Panc1 (cell line): ENCODE results near the gene RABL3. TPM values are rescaled to one million over a fixed set of nuclear protein-coding genes. Genes with fewer than 3 reads are reported as not detected.

ENCODE experiments used
- ATAC-seq: fragments of 200-7000 bp; cut with Tn5 transposase; 2 replicates; pipeline ENCODE4 v1.9.1; 2020; ENCODE audit warnings: mild to moderate bottlenecking, moderate library complexity
- BruUV-seq: library from RNA; stranded (reverse); fragments of 400-500 nt; replicated peaks from 2 replicates; lab custom pipeline; 2021; lab: Mats Ljungman, UMichigan
- CTCF ChIA-PET: fragments of 300-600 bp; sonication (Branson Sonifier 250); formaldehyde crosslinking; loops from one replicate; lab custom pipeline; 2022; ENCODE audit warnings: antibody characterized with exemption; lab: Charles Lee
- POLR2A ChIA-PET: fragments of 300-600 bp; sonication (Branson Sonifier 250); formaldehyde crosslinking; loops from one replicate; lab custom pipeline; 2022; ENCODE audit warnings: antibody characterized with exemption; lab: Charles Lee
- DNase-seq: peaks from one replicate; pipeline ENCODE4 v3.0.0-alpha.2; 2010; ENCODE audit warnings: low read depth, low spot score
- H3K27ac ChIP-seq: 2 replicates; pipeline ENCODE4 v1.5.1; 2011; ENCODE audit warnings: mild to moderate bottlenecking, low read length, inconsistent platforms
- H3K27me3 ChIP-seq: fragments of 200-500 bp; sonication (Bioruptor generic); 2 replicates; pipeline ENCODE4 v1.6.0; 2014; ENCODE audit warnings: low read length, inconsistent platforms; ENCODE audit not compliant: control insufficient read depth, insufficient read depth
- H3K36me3 ChIP-seq: fragments of 200-500 bp; sonication (Bioruptor generic); 2 replicates; pipeline ENCODE4 v1.5.1; 2014; ENCODE audit warnings: inconsistent platforms, mild to moderate bottlenecking, low read length, moderate library complexity; ENCODE audit not compliant: control insufficient read depth, insufficient read depth
- H3K4me1 ChIP-seq: 2 replicates; pipeline ENCODE4 v1.5.1; 2011; ENCODE audit warnings: inconsistent platforms, mild to moderate bottlenecking, low read length, moderate library complexity; ENCODE audit not compliant: control insufficient read depth, insufficient read depth
- H3K4me3 ChIP-seq, 2 experiments: 2 replicates each; pipeline ENCODE4 v1.5.1; 2011 to 2012; ENCODE audit warnings: low read depth in 2 of 2, low read length in 2 of 2, mild to moderate bottlenecking in 2 of 2, inconsistent platforms in 1 of 2, moderate library complexity in 1 of 2
- H3K9me3 ChIP-seq: fragments of 200-500 bp; sonication (Bioruptor generic); 2 replicates; pipeline ENCODE4 v1.5.1; 2014; ENCODE audit warnings: low read depth, mild to moderate bottlenecking, inconsistent platforms, low read length, moderate library complexity; ENCODE audit not compliant: control insufficient read depth, insufficient read depth
- POLR2AphosphoS5 ChIP-seq: IDR thresholded peaks from 2 replicates; pipeline ENCODE4 v1.6.1; 2012; ENCODE audit warnings: mild to moderate bottlenecking, low read depth, low read length, moderate library complexity
- SIN3A ChIP-seq: IDR thresholded peaks from 2 replicates; pipeline ENCODE4 v1.6.1; 2012; ENCODE audit warnings: low read depth, mild to moderate bottlenecking, low read length, moderate library complexity, borderline replicate concordance; ENCODE audit not compliant: insufficient read depth
- TCF7L2 ChIP-seq: IDR thresholded peaks from 2 replicates; pipeline ENCODE4 v1.6.1; 2011; ENCODE audit warnings: mild to moderate bottlenecking, low read depth, low read length, inconsistent platforms
- in situ Hi-C: cut with HindIII; loops from 2 replicates; pipeline ENCODE4 v1.10.0; 2016; ENCODE audit warnings: low sequenced_read_pairs, low pct_unique_long_range_greater_than_20kb
- intact Hi-C: fragments of 100-400 bp; cut with micrococcal nuclease; formaldehyde crosslinking; loops from one replicate; pipeline ENCODE4 v1.10.0; 2022; ENCODE audit not compliant: unreplicated experiment
- total RNA-seq: library from RNA; stranded (reverse); gene quantifications from one replicate; pipeline ENCODE4 v1.2.1, GENCODE V29; 2021; ENCODE audit not compliant: unreplicated experiment
- TF ChIP-seq, protein P1 (sequence below): fragments of 450-650 bp; IDR thresholded peaks from 2 replicates; pipeline ENCODE4 v1.5.1; 2017; ENCODE audit warnings: mild to moderate bottlenecking
- TF ChIP-seq, protein P2 (sequence below), 2 experiments: IDR thresholded peaks; 2 replicates each; pipeline ENCODE4 v1.6.1; 2011 to 2012; ENCODE audit warnings: low read depth in 2 of 2, control low read depth in 1 of 2, low read length in 1 of 2, mild to moderate bottlenecking in 1 of 2, moderate library complexity in 1 of 2; ENCODE audit not compliant: insufficient read depth in 1 of 2

Gene RABL3
- total RNA-seq, 1 experiment from 2014 or later: 15.8 TPM

DNA sequence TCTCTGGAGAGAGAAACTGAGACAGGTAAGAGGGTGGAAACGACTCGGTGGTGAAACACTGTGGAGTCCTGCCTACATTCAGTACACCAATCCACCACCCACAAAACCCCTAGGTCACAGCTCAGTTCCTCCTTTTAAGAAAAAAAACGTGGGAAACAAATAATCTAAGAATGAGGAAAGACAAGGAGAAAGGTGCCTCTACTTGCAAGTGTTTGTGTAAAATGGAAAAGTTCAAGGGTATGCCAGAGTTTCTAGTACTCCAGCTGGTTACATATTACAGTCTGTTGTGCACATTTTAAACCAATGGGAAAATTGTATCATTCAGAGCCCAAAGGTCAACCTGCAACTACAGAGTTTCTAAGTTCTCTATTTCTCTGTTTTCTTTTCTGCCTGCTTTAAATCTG lies 92.5 kb downstream of the RABL3 start:
- Histone ChIP-seq H3K9me3 (no peaks in the 10 kb centered on the region), H3K27ac (no peak overlapping the region), H3K27me3 (no peaks in the 10 kb centered on the region; the same call in 1 of the 2 replicates), H3K4me1 (no peaks in the 10 kb centered on the region), H3K36me3 (no peaks in the 10 kb centered on the region), H3K4me3 (no peak overlapping the region)
- ChIA-PET POLR2A (no interaction called here), CTCF (no interaction called here)
- intact Hi-C loops: no loop called here
- in situ Hi-C loops: no loop called here
- ATAC-seq (no peak), DNase-seq (no peak)
- TF ChIP-seq SIN3A (no peak), POLR2AphosphoS5 (no peak), TCF7L2 (no peak)
- TF ChIP-seq, protein P1, sequence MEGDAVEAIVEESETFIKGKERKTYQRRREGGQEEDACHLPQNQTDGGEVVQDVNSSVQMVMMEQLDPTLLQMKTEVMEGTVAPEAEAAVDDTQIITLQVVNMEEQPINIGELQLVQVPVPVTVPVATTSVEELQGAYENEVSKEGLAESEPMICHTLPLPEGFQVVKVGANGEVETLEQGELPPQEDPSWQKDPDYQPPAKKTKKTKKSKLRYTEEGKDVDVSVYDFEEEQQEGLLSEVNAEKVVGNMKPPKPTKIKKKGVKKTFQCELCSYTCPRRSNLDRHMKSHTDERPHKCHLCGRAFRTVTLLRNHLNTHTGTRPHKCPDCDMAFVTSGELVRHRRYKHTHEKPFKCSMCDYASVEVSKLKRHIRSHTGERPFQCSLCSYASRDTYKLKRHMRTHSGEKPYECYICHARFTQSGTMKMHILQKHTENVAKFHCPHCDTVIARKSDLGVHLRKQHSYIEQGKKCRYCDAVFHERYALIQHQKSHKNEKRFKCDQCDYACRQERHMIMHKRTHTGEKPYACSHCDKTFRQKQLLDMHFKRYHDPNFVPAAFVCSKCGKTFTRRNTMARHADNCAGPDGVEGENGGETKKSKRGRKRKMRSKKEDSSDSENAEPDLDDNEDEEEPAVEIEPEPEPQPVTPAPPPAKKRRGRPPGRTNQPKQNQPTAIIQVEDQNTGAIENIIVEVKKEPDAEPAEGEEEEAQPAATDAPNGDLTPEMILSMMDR: no peak
- TF ChIP-seq, protein P2, sequence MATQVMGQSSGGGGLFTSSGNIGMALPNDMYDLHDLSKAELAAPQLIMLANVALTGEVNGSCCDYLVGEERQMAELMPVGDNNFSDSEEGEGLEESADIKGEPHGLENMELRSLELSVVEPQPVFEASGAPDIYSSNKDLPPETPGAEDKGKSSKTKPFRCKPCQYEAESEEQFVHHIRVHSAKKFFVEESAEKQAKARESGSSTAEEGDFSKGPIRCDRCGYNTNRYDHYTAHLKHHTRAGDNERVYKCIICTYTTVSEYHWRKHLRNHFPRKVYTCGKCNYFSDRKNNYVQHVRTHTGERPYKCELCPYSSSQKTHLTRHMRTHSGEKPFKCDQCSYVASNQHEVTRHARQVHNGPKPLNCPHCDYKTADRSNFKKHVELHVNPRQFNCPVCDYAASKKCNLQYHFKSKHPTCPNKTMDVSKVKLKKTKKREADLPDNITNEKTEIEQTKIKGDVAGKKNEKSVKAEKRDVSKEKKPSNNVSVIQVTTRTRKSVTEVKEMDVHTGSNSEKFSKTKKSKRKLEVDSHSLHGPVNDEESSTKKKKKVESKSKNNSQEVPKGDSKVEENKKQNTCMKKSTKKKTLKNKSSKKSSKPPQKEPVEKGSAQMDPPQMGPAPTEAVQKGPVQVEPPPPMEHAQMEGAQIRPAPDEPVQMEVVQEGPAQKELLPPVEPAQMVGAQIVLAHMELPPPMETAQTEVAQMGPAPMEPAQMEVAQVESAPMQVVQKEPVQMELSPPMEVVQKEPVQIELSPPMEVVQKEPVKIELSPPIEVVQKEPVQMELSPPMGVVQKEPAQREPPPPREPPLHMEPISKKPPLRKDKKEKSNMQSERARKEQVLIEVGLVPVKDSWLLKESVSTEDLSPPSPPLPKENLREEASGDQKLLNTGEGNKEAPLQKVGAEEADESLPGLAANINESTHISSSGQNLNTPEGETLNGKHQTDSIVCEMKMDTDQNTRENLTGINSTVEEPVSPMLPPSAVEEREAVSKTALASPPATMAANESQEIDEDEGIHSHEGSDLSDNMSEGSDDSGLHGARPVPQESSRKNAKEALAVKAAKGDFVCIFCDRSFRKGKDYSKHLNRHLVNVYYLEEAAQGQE (IDR thresholded peaks at IDR 0.05; ENCODE audit: insufficient read depth in 1 of 2, low read depth in 2 of 2, low read length in 1 of 2): no peak
- BruUV-seq: no TSS peak

DNA sequence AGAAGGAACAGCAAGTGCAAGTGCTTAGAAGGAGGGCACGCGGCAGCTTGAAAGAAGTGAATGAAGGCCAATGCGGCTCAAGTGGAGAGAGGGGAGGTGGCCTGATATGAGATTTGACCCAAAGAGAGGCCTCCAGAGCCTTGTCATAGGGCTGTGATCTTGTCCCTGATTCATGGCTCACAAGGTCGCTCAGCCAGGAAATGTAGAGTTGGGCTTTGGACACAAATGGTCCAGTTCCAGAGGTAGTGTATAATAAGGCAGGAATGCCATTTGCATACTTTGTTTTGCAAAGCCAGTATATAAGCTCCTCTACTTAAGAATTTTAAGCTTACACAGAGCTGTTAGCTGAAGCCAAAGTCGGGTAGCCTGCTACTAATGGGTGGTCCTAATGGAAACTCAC lies 94.0 kb downstream of the RABL3 start:
- Histone ChIP-seq H3K36me3 (no peaks in the 10 kb centered on the region), H3K27ac (no peak overlapping the region), H3K4me3 (no peak overlapping the region), H3K27me3 (peaks cover 3% of the 10 kb centered on the region; the same call in 1 of the 2 replicates), H3K9me3 (no peaks in the 10 kb centered on the region), H3K4me1 (no peaks in the 10 kb centered on the region)
- no TSS peak for BruUV-seq
- no peak for DNase-seq
- POLR2A ChIA-PET: interaction anchor here (0.6 kb wide), 1 partner anchor 63 kb away, joined by 4 read pairs; no protein-coding TSS in a partner anchor
- ATAC-seq: no peak
- intact Hi-C loops (no loop called here), in situ Hi-C loops (no loop called here)
- no peak for TF ChIP-seq TCF7L2
- TF ChIP-seq SIN3A: no peak
- TF ChIP-seq, protein P1: no peak
- TF ChIP-seq, protein P2 (IDR thresholded peaks at IDR 0.05; ENCODE audit: insufficient read depth in 1 of 2, low read depth in 2 of 2, low read length in 1 of 2): no peak
- TF ChIP-seq POLR2AphosphoS5: no peak
- CTCF ChIA-PET: no interaction called here
